HL-60 (cell line): Measurements from ENCODE around the gene ZSWIM9.

Source experiments
- DNase-seq, 2 experiments: peaks; one replicate each; pipeline ENCODE4 v3.0.0-alpha.2; 2010 to 2020; ENCODE audit warnings: low read depth in 1 of 2, low spot score in 1 of 2
- H3K27ac ChIP-seq: fragments of 250-450 bp; sonication (Bioruptor Pico); replicated peaks from 2 replicates; pipeline ENCODE4 v1.5.1; 2020; ENCODE audit warnings: mild to moderate bottlenecking, moderate library complexity
- H3K27me3 ChIP-seq: fragments of 250-450 bp; sonication (Bioruptor Pico); 2 replicates; pipeline ENCODE4 v1.5.1; 2021; ENCODE audit warnings: mild to moderate bottlenecking, moderate library complexity; ENCODE audit not compliant: insufficient read depth, poor library complexity, severe bottlenecking
- H3K4me3 ChIP-seq: replicated peaks from 2 replicates; pipeline ENCODE4 v1.5.1; 2011; ENCODE audit warnings: mild to moderate bottlenecking, control low read depth, low read length; ENCODE audit not compliant: insufficient read depth
- CTCF ChIP-seq: IDR thresholded peaks from one replicate; pipeline ENCODE4 v1.5.1; 2011; ENCODE audit warnings: low read length, control low read depth, inconsistent platforms; ENCODE audit not compliant: insufficient read depth
- GABPA ChIP-seq: IDR thresholded peaks from 2 replicates; pipeline ENCODE4 v1.6.1; 2012; ENCODE audit warnings: low read depth
- POLR2AphosphoS5 ChIP-seq: IDR thresholded peaks from 2 replicates; pipeline ENCODE4 v1.6.1; 2012; ENCODE audit warnings: low read depth
- REST ChIP-seq: IDR thresholded peaks from 2 replicates; pipeline ENCODE4 v1.6.1; 2012; ENCODE audit warnings: low read depth; ENCODE audit not compliant: insufficient replicate concordance
- SPI1 ChIP-seq: IDR thresholded peaks from 2 replicates; pipeline ENCODE4 v1.6.1; 2012; ENCODE audit warnings: low read depth, mild to moderate bottlenecking, borderline replicate concordance

Gene ZSWIM9

GRCh38 chr19:48196321-48196763, 25.9 kb downstream of the ZSWIM9 start:
- no peaks in the 10 kb centered on the region for H3K27me3 ChIP-seq
- no peak overlapping the region for H3K27ac ChIP-seq
- DNase-seq = no peak
- TF ChIP-seq SPI1 (no peak), GABPA (no peak), CTCF (no peak), REST (no peak), POLR2AphosphoS5 (no peak)
- H3K4me3 ChIP-seq = no peak overlapping the region

- Histone ChIP-seq H3K4me3 (no peak overlapping the region), H3K27ac (no peak overlapping the region), H3K27me3 (no peaks in the 10 kb centered on the region)
- DNase-seq = peak in 1 of 2 experiments; percentile 23
- TF ChIP-seq GABPA = no peak
- TF ChIP-seq SPI1 = no peak
Measured at GRCh38 chr19:48196933-48197665, 26.6 kb downstream of the ZSWIM9 start.

- H3K27ac ChIP-seq = peak overlapping the region; percentile 71
- H3K27me3 ChIP-seq = no peaks in the 10 kb centered on the region
- peak overlapping the region; percentile 87 for H3K4me3 ChIP-seq
- TF ChIP-seq POLR2AphosphoS5 = no peak
- TF ChIP-seq GABPA = no peak
- TF ChIP-seq SPI1 = no peak
- TF ChIP-seq REST = no peak
- no peak for TF ChIP-seq CTCF
- no peak for DNase-seq
Measured at GRCh38 chr19:48203222-48203793, 32.8 kb downstream of the ZSWIM9 start.

GRCh38 chr19:48203794-48204628, 33.5 kb downstream of the ZSWIM9 start:
- no peak for TF ChIP-seq CTCF
- TF ChIP-seq POLR2AphosphoS5 = peak; percentile 81
- TF ChIP-seq REST = peak; percentile 43
- no peak for TF ChIP-seq GABPA
- peak; percentile 34; the same call in 1 of the 2 replicates for TF ChIP-seq SPI1
- DNase-seq = peak; percentile 97 to 98
- H3K27me3 ChIP-seq = no peaks in the 10 kb centered on the region
- peak overlapping the region; percentile 71 for H3K27ac ChIP-seq
- peak overlapping the region; percentile 87 for H3K4me3 ChIP-seq
